SK-N-SH treated with all-trans-retinoic acid at 6 μM for 48 hours (cell line): ENCODE results near the gene GRIK4.

Experiments
- CSDC2 ChIP-seq: fragments of 250-450 bp; sonication (Bioruptor Pico); IDR thresholded peaks from 2 replicates; pipeline ENCODE4 v1.5.0; 2020; ENCODE audit warnings: mild to moderate bottlenecking, moderate library complexity
- OSR1 ChIP-seq: fragments of 250-450 bp; sonication (Bioruptor Pico); IDR thresholded peaks from 2 replicates; pipeline ENCODE4 v1.8.0; 2022; ENCODE audit warnings: moderate library complexity, mild to moderate bottlenecking, inconsistent platforms
- PPARA ChIP-seq: fragments of 250-450 bp; sonication (Bioruptor Pico); IDR thresholded peaks from 2 replicates; pipeline ENCODE4 v1.5.0; 2020; ENCODE audit warnings: mild to moderate bottlenecking, borderline replicate concordance
- RARB ChIP-seq: fragments of 250-450 bp; sonication (Bioruptor Pico); IDR thresholded peaks from 2 replicates; pipeline ENCODE4 v1.8.0; 2021; ENCODE audit warnings: mild to moderate bottlenecking, moderate library complexity
- TCF4 ChIP-seq: fragments of 250-450 bp; sonication (Bioruptor Pico); IDR thresholded peaks from 2 replicates; pipeline ENCODE4 v1.8.0; 2021; ENCODE audit warnings: mild to moderate bottlenecking, moderate library complexity, borderline replicate concordance
- TOX ChIP-seq: fragments of 250-450 bp; sonication (Bioruptor Pico); IDR thresholded peaks from 2 replicates; pipeline ENCODE4 v1.8.0; 2021; ENCODE audit warnings: mild to moderate bottlenecking, moderate library complexity, borderline replicate concordance
- ZNF8 ChIP-seq: fragments of 450-650 bp; formaldehyde crosslinking; IDR thresholded peaks from 2 replicates; pipeline ENCODE4 v1.5.0; 2020; ENCODE audit warnings: mild to moderate bottlenecking, moderate library complexity
- TF ChIP-seq, protein P1 (sequence below): fragments of 250-450 bp; sonication (Bioruptor Pico); IDR thresholded peaks from 2 replicates; pipeline ENCODE4 v1.5.1; 2020; ENCODE audit warnings: low read depth, mild to moderate bottlenecking, moderate library complexity
- TF ChIP-seq, protein P2 (sequence below): fragments of 250-450 bp; sonication (Bioruptor Pico); IDR thresholded peaks from 2 replicates; pipeline ENCODE4 v1.8.0; 2020; ENCODE audit warnings: mild to moderate bottlenecking, moderate library complexity, borderline replicate concordance

DNA sequence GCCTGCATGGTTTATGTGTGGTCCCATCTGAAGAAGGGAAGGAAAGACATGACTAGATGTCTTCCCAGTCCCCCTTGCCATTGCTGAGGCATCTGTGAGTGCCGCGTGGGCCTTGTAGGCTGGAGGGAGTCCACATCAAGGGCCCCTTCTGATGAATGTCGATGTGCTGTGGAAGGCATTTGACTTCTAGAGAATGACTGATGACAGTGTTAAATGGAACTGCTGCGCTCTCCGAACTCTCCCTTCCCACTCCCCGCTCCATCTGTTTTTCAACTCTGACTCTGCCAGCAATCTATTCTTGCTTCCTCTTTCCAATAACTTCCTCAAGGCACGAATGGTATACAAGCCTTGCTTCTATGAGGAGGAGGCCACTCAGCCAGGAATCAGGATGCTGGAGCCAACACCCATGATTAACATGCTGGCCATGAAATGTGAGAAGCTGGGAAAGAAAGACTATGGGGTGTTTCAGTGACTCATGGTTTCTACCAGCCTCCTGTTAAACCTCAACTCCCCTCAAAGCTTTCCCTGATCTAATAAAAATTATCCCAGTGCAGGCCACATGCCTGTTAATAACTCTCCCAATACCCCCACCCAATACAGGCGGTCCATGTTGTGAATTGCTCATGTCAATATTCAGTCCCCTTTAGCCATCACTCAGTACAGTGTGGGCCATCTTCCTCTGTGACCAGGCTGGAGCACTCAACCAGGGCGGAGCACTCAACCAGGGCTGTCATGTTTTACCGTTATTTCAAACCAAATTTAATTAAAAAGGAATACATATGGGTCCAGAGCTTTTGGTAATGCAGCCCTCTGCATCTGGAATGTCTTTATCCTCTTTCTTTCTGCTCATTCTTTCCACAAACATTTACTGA lies 466.0 kb downstream of the GRIK4 start:
- TF ChIP-seq, protein P1, sequence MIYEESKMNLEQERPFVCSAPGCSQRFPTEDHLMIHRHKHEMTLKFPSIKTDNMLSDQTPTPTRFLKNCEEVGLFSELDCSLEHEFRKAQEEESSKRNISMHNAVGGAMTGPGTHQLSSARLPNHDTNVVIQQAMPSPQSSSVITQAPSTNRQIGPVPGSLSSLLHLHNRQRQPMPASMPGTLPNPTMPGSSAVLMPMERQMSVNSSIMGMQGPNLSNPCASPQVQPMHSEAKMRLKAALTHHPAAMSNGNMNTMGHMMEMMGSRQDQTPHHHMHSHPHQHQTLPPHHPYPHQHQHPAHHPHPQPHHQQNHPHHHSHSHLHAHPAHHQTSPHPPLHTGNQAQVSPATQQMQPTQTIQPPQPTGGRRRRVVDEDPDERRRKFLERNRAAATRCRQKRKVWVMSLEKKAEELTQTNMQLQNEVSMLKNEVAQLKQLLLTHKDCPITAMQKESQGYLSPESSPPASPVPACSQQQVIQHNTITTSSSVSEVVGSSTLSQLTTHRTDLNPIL (CRISPR knock-in tag) = no peak
- no peak for TF ChIP-seq ZNF8
- TF ChIP-seq RARB (CRISPR knock-in tag) = no peak
- no peak for TF ChIP-seq TCF4 (CRISPR knock-in tag)
- no peak for TF ChIP-seq TOX (CRISPR knock-in tag)
- no peak for TF ChIP-seq OSR1
- TF ChIP-seq PPARA (CRISPR knock-in tag) = no peak
- no peak for TF ChIP-seq CSDC2 (CRISPR knock-in tag)
- TF ChIP-seq, protein P2, sequence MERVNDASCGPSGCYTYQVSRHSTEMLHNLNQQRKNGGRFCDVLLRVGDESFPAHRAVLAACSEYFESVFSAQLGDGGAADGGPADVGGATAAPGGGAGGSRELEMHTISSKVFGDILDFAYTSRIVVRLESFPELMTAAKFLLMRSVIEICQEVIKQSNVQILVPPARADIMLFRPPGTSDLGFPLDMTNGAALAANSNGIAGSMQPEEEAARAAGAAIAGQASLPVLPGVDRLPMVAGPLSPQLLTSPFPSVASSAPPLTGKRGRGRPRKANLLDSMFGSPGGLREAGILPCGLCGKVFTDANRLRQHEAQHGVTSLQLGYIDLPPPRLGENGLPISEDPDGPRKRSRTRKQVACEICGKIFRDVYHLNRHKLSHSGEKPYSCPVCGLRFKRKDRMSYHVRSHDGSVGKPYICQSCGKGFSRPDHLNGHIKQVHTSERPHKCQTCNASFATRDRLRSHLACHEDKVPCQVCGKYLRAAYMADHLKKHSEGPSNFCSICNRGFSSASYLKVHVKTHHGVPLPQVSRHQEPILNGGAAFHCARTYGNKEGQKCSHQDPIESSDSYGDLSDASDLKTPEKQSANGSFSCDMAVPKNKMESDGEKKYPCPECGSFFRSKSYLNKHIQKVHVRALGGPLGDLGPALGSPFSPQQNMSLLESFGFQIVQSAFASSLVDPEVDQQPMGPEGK (CRISPR knock-in tag) = no peak
